ENCODE data around the gene SIPA1L3.

The SIPA1L3 gene

DNA sequence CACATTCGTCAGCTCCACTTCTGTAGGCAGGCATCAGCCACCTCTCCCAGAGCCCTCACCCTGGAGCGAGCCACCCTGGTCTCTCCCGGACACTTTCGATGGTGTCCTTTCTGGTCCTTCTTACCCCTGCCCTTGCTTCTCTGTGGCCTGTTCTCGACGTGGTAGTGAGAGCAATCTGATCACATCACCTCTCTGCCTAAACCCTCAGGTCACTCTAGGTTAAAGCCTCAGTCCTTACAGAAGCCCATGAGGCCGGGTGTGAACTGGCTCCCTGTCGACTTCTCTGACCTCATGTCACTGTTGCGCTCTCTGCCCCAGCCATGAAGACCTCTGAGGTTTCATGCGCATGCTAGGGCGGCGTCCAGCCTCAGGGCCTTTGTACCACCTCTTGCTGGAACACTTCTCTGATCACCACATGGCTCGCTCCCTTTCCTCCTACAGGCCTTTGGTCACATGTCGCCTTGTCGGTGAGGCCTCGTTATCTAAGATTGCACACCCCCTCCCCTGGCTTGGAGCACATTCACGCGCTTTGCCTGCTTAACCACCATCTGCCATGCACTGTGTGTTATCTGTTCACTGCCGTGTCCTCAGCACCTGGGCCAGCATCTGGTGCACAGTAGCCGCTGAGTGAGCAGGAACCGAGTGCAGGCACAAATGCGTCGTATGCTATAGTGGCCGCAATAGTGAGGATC lies 215.5 kb downstream of the SIPA1L3 start:
- H3K27me3 ChIP-seq (ENCODE audit: control insufficient read depth, insufficient read depth, low read length, poor library complexity, severe bottlenecking) = no peaks in the 10 kb centered on the region
- no peak overlapping the region for H3K27ac ChIP-seq (ENCODE audit: insufficient read depth, low read depth, low read length, poor library complexity, severe bottlenecking)
- peaks cover 34% of the 10 kb centered on the region for H3K36me3 ChIP-seq (ENCODE audit: control insufficient read depth, insufficient read depth, low read length)
- H3K9me3 ChIP-seq (ENCODE audit: control insufficient read depth, low read length) = peaks cover 4% of the 10 kb centered on the region
- H3K4me3 ChIP-seq (ENCODE audit: insufficient read depth, low read depth, low read length) = no peak overlapping the region
- 96 to 97% methylated on average over 24 of the region's 24 CpGs for WGBS, 2 experiments
- no peaks in the 10 kb centered on the region for H3K4me1 ChIP-seq (ENCODE audit: control insufficient read depth, insufficient read depth, low read length)

DNA sequence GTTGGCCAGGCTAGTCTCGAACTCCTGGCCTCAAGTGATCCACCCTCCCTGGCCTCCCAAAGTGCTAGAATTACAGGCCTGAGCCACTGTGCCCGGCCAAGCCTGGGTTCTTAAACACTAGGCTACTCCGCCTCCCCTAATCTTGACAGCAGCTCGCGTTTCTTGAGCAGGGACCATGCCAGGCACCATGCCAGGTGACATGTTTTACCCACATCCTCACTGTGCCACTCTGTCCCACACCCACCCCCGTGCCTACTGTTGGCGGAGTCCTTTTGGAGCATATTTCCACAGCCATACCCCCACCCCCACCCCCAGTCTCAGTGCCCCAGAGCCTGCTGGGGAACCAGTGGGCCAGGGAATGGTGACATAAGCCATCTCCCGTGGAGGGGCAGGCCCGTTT lies 218.2 kb downstream of the SIPA1L3 start:
- H3K4me3 ChIP-seq (ENCODE audit: insufficient read depth, low read depth, low read length) = no peak overlapping the region
- H3K9me3 ChIP-seq (ENCODE audit: control insufficient read depth, low read length) = peaks cover 4% of the 10 kb centered on the region

DNA sequence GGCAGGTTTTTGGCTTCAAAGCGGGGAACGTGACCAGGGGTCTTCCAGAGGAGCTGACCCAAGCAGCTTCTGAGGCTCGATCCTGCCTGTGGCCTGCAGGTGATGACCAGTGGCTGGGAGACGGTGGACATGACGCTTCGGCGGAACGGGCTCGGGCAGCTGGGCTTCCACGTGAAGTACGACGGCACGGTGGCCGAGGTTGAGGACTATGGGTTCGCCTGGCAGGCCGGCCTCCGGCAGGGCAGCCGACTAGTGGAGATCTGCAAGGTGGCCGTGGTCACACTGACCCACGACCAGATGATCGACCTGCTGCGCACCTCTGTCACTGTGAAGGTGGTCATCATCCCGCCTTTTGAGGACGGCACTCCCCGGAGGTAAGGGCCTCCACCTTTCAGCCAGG lies 223.4 kb downstream of the SIPA1L3 start:
- Histone ChIP-seq H3K4me1 (ENCODE audit: control insufficient read depth, insufficient read depth, low read length) (no peaks in the 10 kb centered on the region), H3K27me3 (ENCODE audit: control insufficient read depth, insufficient read depth, low read length, poor library complexity, severe bottlenecking) (no peaks in the 10 kb centered on the region), H3K9me3 (ENCODE audit: control insufficient read depth, low read length) (no peaks in the 10 kb centered on the region), H3K27ac (ENCODE audit: insufficient read depth, low read depth, low read length, poor library complexity, severe bottlenecking) (no peak overlapping the region), H3K36me3 (ENCODE audit: control insufficient read depth, insufficient read depth, low read length) (peaks cover 1% of the 10 kb centered on the region), H3K4me3 (ENCODE audit: insufficient read depth, low read depth, low read length) (no peak overlapping the region)
- WGBS, 2 experiments = 96 to 97% methylated on average over 25 of the region's 25 CpGs

More for the DNA sequence above, 218.2 kb downstream of the SIPA1L3 start:
- Histone ChIP-seq H3K27ac (ENCODE audit: insufficient read depth, low read depth, low read length, poor library complexity, severe bottlenecking) (no peak overlapping the region), H3K27me3 (ENCODE audit: control insufficient read depth, insufficient read depth, low read length, poor library complexity, severe bottlenecking) (no peaks in the 10 kb centered on the region), H3K4me1 (ENCODE audit: control insufficient read depth, insufficient read depth, low read length) (no peaks in the 10 kb centered on the region), H3K36me3 (ENCODE audit: control insufficient read depth, insufficient read depth, low read length) (peaks cover 22% of the 10 kb centered on the region)
- WGBS, 2 experiments = 91 to 95% methylated on average over 9 of the region's 9 CpGs

DNA sequence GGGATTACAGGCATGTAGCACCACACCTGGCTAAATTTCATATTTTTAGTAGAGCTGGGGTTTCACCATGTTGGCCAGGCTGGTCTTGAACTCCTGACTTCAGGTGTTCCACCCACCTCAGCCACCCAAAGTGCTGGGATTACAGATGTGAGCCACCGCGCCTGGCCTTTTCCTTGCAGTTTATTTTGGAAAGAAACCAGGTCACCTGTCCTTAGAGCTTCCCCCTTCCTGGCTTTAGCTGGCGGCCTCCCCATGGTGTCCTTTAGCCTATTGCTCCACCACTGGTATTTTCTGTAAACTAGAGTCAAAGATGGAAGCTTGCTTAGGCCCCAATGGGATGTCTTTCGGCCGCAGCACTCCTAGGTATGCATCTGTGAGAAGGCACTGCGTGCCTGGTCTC lies 225.8 kb downstream of the SIPA1L3 start:
- H3K4me1 ChIP-seq (ENCODE audit: control insufficient read depth, insufficient read depth, low read length) = no peaks in the 10 kb centered on the region
- H3K9me3 ChIP-seq (ENCODE audit: control insufficient read depth, low read length) = no peaks in the 10 kb centered on the region
- no peak overlapping the region for H3K27ac ChIP-seq (ENCODE audit: insufficient read depth, low read depth, low read length, poor library complexity, severe bottlenecking)
- H3K27me3 ChIP-seq (ENCODE audit: control insufficient read depth, insufficient read depth, low read length, poor library complexity, severe bottlenecking) = no peaks in the 10 kb centered on the region
- WGBS, 2 experiments = 92 to 96% methylated on average over 6 of the region's 6 CpGs
- H3K36me3 ChIP-seq (ENCODE audit: control insufficient read depth, insufficient read depth, low read length) = no peaks in the 10 kb centered on the region
- H3K4me3 ChIP-seq (ENCODE audit: insufficient read depth, low read depth, low read length) = no peak overlapping the region

DNA sequence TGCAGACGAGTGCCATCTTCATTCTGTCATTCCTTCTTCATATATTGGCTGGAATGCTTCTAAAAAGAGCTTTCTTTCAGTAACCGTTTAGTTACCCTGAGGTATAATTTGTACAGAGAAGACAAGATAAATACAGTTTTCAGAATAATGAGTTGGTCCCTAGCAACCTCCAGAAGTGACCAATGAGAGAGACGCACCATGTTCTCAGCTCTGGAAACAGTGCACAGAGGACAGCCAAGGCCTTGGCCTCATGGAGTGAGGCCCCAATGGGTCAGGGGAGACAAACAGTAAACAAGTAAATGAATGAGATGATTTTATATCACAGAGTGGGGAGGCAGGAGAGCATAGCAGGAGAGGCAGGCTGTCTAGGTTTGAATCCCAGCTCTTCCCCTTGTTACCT lies 226.3 kb downstream of the SIPA1L3 start:
- Histone ChIP-seq H3K36me3 (ENCODE audit: control insufficient read depth, insufficient read depth, low read length) (no peaks in the 10 kb centered on the region), H3K4me1 (ENCODE audit: control insufficient read depth, insufficient read depth, low read length) (no peaks in the 10 kb centered on the region), H3K27me3 (ENCODE audit: control insufficient read depth, insufficient read depth, low read length, poor library complexity, severe bottlenecking) (no peaks in the 10 kb centered on the region), H3K4me3 (ENCODE audit: insufficient read depth, low read depth, low read length) (no peak overlapping the region), H3K9me3 (ENCODE audit: control insufficient read depth, low read length) (no peaks in the 10 kb centered on the region), H3K27ac (ENCODE audit: insufficient read depth, low read depth, low read length, poor library complexity, severe bottlenecking) (no peak overlapping the region)
- 93 to 96% methylated on average over 3 of the region's 3 CpGs for WGBS, 2 experiments

DNA sequence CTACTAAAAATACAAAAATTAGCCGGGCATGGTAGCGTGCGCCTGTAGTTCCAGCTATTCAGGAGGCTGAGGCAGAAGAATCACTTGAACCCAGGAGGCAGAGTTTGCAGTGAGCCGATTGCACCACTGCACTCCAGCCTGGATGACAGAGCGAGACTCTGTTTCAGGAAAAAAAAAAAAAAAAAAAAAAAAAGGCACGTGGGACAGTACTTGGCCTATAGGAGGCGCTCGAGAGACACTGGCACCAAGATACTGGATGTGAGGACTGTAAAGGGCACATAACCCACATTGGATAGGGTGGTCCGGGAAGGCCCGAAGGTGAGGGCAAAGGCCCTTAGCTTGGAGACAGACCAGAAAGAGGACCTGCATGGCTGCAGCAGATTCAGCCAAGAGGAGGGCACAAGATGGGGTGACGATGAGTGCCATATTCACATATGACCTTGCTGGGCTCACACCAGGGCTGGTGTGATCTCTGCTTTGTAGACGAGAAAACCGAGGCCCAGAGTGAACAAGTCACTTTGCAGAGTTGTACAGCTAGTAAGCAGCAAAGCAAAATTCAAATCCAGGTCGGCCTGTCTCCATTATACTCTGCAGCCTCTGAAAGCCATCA lies 227.6 kb downstream of the SIPA1L3 start:
- H3K9me3 ChIP-seq (ENCODE audit: control insufficient read depth, low read length) = no peaks in the 10 kb centered on the region
- WGBS, 2 experiments = 73 to 75% methylated on average over 14 of the region's 14 CpGs

DNA sequence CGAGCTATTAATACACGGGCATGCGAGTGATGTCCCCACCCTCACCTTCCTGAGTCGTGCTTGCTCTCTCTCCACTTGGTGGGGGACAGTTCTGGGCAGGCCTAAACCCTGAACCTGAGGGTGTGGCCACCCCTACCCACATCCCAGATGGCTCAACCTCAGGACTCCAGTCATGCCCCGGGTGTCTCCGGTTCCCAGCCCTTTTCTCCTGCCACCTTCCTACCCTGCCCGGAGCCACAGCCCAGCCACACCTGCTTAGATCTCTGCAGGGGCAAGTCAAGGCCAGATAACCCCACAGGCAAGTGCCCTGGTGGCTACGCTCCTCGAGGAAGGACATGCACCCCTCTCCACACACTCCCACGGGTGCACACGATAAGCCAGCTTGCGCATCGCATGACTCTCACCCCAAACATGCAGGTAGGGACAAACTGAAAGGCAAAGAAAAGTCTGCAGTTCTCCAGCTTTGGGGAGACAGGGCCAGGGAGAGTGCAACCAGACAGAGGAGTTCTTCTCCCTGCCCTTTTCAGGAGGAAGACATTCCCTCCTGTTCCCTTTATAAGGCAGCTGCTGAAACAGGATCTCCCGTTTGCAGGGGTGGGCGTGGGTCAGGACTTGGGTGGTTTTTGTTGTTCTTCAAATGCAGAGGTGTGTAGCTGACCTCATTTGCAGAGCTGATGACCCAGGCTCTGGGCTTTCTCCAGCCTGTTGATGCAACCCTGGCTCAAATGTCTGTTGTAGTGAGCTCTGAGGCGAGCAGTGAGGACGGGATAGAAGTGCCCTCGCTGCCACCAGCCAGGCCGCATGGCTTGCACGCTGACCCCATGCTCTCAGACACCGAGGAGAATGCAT lies 228.4 kb downstream of the SIPA1L3 start:
- Histone ChIP-seq H3K27me3 (ENCODE audit: control insufficient read depth, insufficient read depth, low read length, poor library complexity, severe bottlenecking) (no peaks in the 10 kb centered on the region), H3K4me1 (ENCODE audit: control insufficient read depth, insufficient read depth, low read length) (no peaks in the 10 kb centered on the region), H3K27ac (ENCODE audit: insufficient read depth, low read depth, low read length, poor library complexity, severe bottlenecking) (no peak overlapping the region), H3K4me3 (ENCODE audit: insufficient read depth, low read depth, low read length) (no peak overlapping the region), H3K36me3 (ENCODE audit: control insufficient read depth, insufficient read depth, low read length) (no peaks in the 10 kb centered on the region), H3K9me3 (ENCODE audit: control insufficient read depth, low read length) (no peaks in the 10 kb centered on the region)
- WGBS, 2 experiments = 87 to 89% methylated on average over 21 of the region's 21 CpGs

More for the DNA sequence above, 227.6 kb downstream of the SIPA1L3 start:
- H3K4me3 ChIP-seq (ENCODE audit: insufficient read depth, low read depth, low read length) = no peak overlapping the region
- no peak overlapping the region for H3K27ac ChIP-seq (ENCODE audit: insufficient read depth, low read depth, low read length, poor library complexity, severe bottlenecking)
- no peaks in the 10 kb centered on the region for H3K4me1 ChIP-seq (ENCODE audit: control insufficient read depth, insufficient read depth, low read length)
- no peaks in the 10 kb centered on the region for H3K36me3 ChIP-seq (ENCODE audit: control insufficient read depth, insufficient read depth, low read length)
- H3K27me3 ChIP-seq (ENCODE audit: control insufficient read depth, insufficient read depth, low read length, poor library complexity, severe bottlenecking) = no peaks in the 10 kb centered on the region

DNA sequence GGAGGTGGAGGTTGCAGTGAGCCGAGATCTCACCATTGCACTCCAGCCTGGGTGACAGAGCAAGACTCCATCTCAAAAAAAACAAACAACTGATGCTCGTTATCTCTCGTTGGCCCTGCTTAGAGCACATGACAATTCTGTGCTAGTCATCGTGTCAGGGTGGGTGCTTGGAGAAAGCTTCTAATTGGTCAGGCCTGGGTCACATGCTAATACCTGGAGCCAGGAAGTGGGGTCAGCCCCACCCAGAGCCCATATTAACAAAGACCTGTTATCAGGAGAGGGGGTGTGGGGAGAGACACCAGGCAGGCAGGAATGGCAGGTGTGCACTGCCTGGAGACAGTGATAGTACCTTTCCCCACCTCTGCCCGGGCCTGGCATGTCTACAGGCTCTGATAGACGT lies 232.1 kb downstream of the SIPA1L3 start:
- no peaks in the 10 kb centered on the region for H3K9me3 ChIP-seq (ENCODE audit: control insufficient read depth, low read length)
- WGBS, 2 experiments = 86% methylated on average over 6 of the region's 6 CpGs
- H3K4me1 ChIP-seq (ENCODE audit: control insufficient read depth, insufficient read depth, low read length) = no peaks in the 10 kb centered on the region

DNA sequence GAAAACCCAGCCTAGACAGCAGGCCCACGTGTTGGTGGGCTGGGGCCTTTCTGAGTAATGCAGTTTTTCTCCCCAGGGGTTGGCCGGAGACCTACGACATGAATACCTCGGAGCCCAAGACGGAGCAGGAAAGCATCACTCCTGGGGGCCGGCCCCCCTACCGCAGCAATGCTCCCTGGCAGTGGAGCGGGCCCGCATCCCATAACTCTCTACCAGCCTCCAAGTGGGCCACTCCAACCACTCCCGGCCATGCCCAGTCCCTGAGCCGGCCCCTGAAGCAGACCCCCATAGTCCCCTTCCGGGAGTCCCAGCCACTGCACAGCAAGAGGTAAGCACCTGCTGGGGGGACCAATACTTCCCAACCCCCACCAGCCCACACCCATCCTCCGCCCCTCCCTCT lies 234.1 kb downstream of the SIPA1L3 start:
- 92 to 94% methylated on average over 13 of the region's 13 CpGs for WGBS, 2 experiments
- no peaks in the 10 kb centered on the region for H3K4me1 ChIP-seq (ENCODE audit: control insufficient read depth, insufficient read depth, low read length)
- no peak overlapping the region for H3K4me3 ChIP-seq (ENCODE audit: insufficient read depth, low read depth, low read length)
- no peaks in the 10 kb centered on the region for H3K27me3 ChIP-seq (ENCODE audit: control insufficient read depth, insufficient read depth, low read length, poor library complexity, severe bottlenecking)
- no peaks in the 10 kb centered on the region for H3K9me3 ChIP-seq (ENCODE audit: control insufficient read depth, low read length)
- H3K36me3 ChIP-seq (ENCODE audit: control insufficient read depth, insufficient read depth, low read length) = peaks cover 2% of the 10 kb centered on the region
- H3K27ac ChIP-seq (ENCODE audit: insufficient read depth, low read depth, low read length, poor library complexity, severe bottlenecking) = no peak overlapping the region

More for the DNA sequence above, 232.1 kb downstream of the SIPA1L3 start:
- no peaks in the 10 kb centered on the region for H3K27me3 ChIP-seq (ENCODE audit: control insufficient read depth, insufficient read depth, low read length, poor library complexity, severe bottlenecking)
- no peak overlapping the region for H3K4me3 ChIP-seq (ENCODE audit: insufficient read depth, low read depth, low read length)
- no peak overlapping the region for H3K27ac ChIP-seq (ENCODE audit: insufficient read depth, low read depth, low read length, poor library complexity, severe bottlenecking)
- peaks cover 2% of the 10 kb centered on the region for H3K36me3 ChIP-seq (ENCODE audit: control insufficient read depth, insufficient read depth, low read length)
